Astrocyte (in vitro differentiated cells and primary cell): ENCODE measurements around the gene NEURL4.

ENCODE experiments used
- EZH2 ChIP-seq: IDR thresholded peaks from 2 replicates; pipeline ENCODE4 v1.6.1; 2012; ENCODE audit warnings: mild to moderate bottlenecking, low read length, inconsistent platforms; ENCODE audit not compliant: insufficient read depth
- TF ChIP-seq, protein P1 (sequence below): IDR thresholded peaks from 2 replicates; pipeline ENCODE4 v1.5.1; 2011; ENCODE audit warnings: low read depth, mild to moderate bottlenecking, inconsistent platforms, low read length, moderate library complexity; ENCODE audit not compliant: insufficient read depth

DNA sequence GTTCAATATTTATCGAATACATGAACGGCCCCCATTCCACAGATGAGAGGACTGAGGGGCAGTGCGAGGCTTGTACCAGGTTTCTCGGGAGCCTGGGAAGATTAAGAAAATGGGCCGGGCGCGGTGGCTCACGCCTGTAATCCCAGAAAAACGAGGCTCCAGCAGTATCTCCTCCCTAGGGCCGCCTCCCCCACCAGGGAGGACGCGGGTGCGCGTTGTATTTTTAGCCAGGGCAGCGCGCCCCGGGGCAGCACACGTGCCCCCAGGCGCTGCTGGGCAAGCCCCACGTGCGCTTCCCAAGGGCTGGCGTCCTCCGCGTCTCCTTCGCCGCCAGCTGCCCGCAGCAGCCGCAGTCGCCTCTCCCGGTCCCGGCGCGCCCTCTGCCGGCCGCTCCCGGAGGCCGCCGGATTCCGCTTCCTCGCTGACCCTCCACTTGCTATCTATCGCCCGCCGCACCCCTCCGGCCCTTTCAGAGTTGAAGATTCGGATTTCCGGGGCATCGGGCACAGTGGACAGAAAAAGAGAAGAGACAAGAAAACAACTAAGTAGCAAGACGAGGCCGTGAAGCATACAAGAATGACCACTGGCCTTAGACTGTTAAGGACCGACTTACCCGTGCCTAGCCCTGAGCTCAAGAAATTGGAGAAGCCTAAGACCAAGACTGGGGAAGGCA lies 32.8 kb downstream of the NEURL4 start:
- TF ChIP-seq, protein P1, sequence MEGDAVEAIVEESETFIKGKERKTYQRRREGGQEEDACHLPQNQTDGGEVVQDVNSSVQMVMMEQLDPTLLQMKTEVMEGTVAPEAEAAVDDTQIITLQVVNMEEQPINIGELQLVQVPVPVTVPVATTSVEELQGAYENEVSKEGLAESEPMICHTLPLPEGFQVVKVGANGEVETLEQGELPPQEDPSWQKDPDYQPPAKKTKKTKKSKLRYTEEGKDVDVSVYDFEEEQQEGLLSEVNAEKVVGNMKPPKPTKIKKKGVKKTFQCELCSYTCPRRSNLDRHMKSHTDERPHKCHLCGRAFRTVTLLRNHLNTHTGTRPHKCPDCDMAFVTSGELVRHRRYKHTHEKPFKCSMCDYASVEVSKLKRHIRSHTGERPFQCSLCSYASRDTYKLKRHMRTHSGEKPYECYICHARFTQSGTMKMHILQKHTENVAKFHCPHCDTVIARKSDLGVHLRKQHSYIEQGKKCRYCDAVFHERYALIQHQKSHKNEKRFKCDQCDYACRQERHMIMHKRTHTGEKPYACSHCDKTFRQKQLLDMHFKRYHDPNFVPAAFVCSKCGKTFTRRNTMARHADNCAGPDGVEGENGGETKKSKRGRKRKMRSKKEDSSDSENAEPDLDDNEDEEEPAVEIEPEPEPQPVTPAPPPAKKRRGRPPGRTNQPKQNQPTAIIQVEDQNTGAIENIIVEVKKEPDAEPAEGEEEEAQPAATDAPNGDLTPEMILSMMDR = peak; percentile 53
- TF ChIP-seq EZH2 = no peak
